Measurements from ENCODE around the gene RNF227.

RNF227 gene

GRCh38 chr17:7915179-7915610, 894 bp downstream of the RNF227 start:
- DNase-seq = no peak
- Histone ChIP-seq H3K9me3 (ENCODE audit: severe bottlenecking) (no peaks in the 10 kb centered on the region), H3K27ac (peak overlapping the region; percentile 91), H3K36me3 (peaks cover 16% of the 10 kb centered on the region), H3K4me3 (ENCODE audit: low read depth, low read length) (peak overlapping the region; percentile 72), H3K27me3 (ENCODE audit: insufficient read depth, low read depth, severe bottlenecking) (no peaks in the 10 kb centered on the region)
- TF ChIP-seq CTCF (IDR thresholded peaks at IDR 0.05; ENCODE audit: low read depth, low read length) = no peak

DNA sequence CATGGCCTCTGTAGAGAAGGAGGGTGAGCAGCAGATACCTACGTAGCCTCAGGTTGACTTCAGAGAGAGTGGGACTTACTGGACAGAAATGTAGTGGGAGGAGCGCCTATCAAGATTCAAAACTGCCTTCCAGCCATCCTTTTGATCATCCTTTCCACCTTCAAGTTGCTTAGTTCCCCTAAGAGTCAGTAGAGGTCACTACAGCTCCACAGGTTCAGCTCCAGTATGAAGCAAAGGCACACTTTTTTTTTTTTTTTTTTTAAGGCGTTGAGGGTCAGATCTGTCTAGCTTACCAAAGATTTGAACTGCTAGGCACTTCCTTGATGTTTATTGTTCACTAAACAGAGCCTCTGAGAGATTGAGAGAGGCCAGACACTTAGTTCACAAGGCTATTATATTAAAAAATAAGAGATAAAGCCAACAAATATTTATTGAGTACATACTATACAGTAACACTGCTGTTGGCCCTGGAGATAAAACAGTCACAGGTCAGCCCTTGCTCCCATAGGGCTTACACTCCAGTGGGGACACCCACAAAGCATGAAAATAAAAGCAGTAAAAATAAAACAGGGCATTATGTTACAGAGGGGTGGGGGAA, 3.1 kb downstream of the RNF227 start:
- Histone ChIP-seq H3K27ac (no peak overlapping the region), H3K27me3 (ENCODE audit: insufficient read depth, low read depth, severe bottlenecking) (no peaks in the 10 kb centered on the region), H3K4me3 (ENCODE audit: low read depth, low read length) (no peak overlapping the region), H3K9me3 (ENCODE audit: severe bottlenecking) (no peaks in the 10 kb centered on the region), H3K36me3 (peaks cover 25% of the 10 kb centered on the region)
- peak; percentile 48 for DNase-seq
- peak; percentile 66 for TF ChIP-seq CTCF (IDR thresholded peaks at IDR 0.05; ENCODE audit: low read depth, low read length)

GRCh38 chr17:7911116-7911515, 5.0 kb downstream of the RNF227 start:
- DNase-seq = no peak
- no peak for TF ChIP-seq CTCF (IDR thresholded peaks at IDR 0.05; ENCODE audit: low read depth, low read length)
- Histone ChIP-seq H3K27ac (no peak overlapping the region), H3K4me3 (ENCODE audit: low read depth, low read length) (no peak overlapping the region), H3K27me3 (ENCODE audit: insufficient read depth, low read depth, severe bottlenecking) (no peaks in the 10 kb centered on the region), H3K9me3 (ENCODE audit: severe bottlenecking) (no peaks in the 10 kb centered on the region), H3K36me3 (peaks cover 38% of the 10 kb centered on the region)

- TF ChIP-seq CTCF (IDR thresholded peaks at IDR 0.05; ENCODE audit: low read depth, low read length) = no peak
- Histone ChIP-seq H3K4me3 (ENCODE audit: low read depth, low read length) (no peak overlapping the region), H3K27ac (no peak overlapping the region), H3K36me3 (peaks cover 39% of the 10 kb centered on the region), H3K9me3 (ENCODE audit: severe bottlenecking) (no peaks in the 10 kb centered on the region), H3K27me3 (ENCODE audit: insufficient read depth, low read depth, severe bottlenecking) (no peaks in the 10 kb centered on the region)
- DNase-seq = no peak
These were observed 5.4 kb downstream of the RNF227 start for GRCh38 chr17:7910711-7911110.

GRCh38 chr17:7910281-7910680, 5.8 kb downstream of the RNF227 start:
- TF ChIP-seq CTCF (IDR thresholded peaks at IDR 0.05; ENCODE audit: low read depth, low read length) = no peak
- H3K4me3 ChIP-seq (ENCODE audit: low read depth, low read length) = no peak overlapping the region
- DNase-seq = no peak
- no peaks in the 10 kb centered on the region for H3K27me3 ChIP-seq (ENCODE audit: insufficient read depth, low read depth, severe bottlenecking)
- H3K36me3 ChIP-seq = peaks cover 43% of the 10 kb centered on the region
- H3K9me3 ChIP-seq (ENCODE audit: severe bottlenecking) = no peaks in the 10 kb centered on the region
- H3K27ac ChIP-seq = no peak overlapping the region

- Histone ChIP-seq H3K36me3 (peaks cover 55% of the 10 kb centered on the region), H3K9me3 (ENCODE audit: severe bottlenecking) (no peaks in the 10 kb centered on the region), H3K4me3 (ENCODE audit: low read depth, low read length) (no peak overlapping the region), H3K27me3 (ENCODE audit: insufficient read depth, low read depth, severe bottlenecking) (no peaks in the 10 kb centered on the region), H3K27ac (no peak overlapping the region)
- DNase-seq = no peak
- no peak for TF ChIP-seq CTCF (IDR thresholded peaks at IDR 0.05; ENCODE audit: low read depth, low read length)
These were observed 7.0 kb downstream of the RNF227 start for GRCh38 chr17:7909089-7909488.

Data from WERI-Rb-1 (cell line).